Activated naive CD8-positive, alpha-beta T cell treated with anti-CD3 and anti-CD28 coated beads for 36 hours (primary cell): Measurements from ENCODE around the gene IP6K2. TPM values are rescaled to one million over a fixed set of nuclear protein-coding genes. Genes with fewer than 3 reads are reported as not detected.

Experiments used
- DNase-seq: peaks from one replicate; pipeline ENCODE4 v3.0.0; 2021
- H3K27ac Mint-ChIP-seq: one replicate; pipeline ENCODE4 v1.8.0; 2022; ENCODE audit warnings: mild to moderate bottlenecking, moderate library complexity, mixed read lengths
- H3K27me3 Mint-ChIP-seq: one replicate; pipeline ENCODE4 v1.8.0; 2022; ENCODE audit warnings: mild to moderate bottlenecking, mixed read lengths
- H3K36me3 Mint-ChIP-seq: one replicate; pipeline ENCODE4 v1.8.0; 2021; ENCODE audit warnings: mild to moderate bottlenecking, mixed read lengths
- H3K4me1 Mint-ChIP-seq: one replicate; pipeline ENCODE4 v1.8.0; 2021; ENCODE audit warnings: mixed read lengths
- H3K4me3 Mint-ChIP-seq: one replicate; pipeline ENCODE4 v1.8.0; 2022; ENCODE audit warnings: mild to moderate bottlenecking, moderate library complexity, mixed read lengths
- H3K9me3 Mint-ChIP-seq: one replicate; pipeline ENCODE4 v1.8.0; 2022; ENCODE audit warnings: mixed read lengths
- total RNA-seq, 2 experiments: library from RNA; stranded (reverse); gene quantifications; one replicate each; pipeline ENCODE4 v1.2.3, GENCODE V29; 2021

The IP6K2 gene
- total RNA-seq, 2 experiments from 2014 or later, result 42.6 to 49.9 TPM

GRCh38 chr3:48652923-48653715 lies 63.9 kb downstream of the IP6K2 start:
- H3K9me3 Mint-ChIP-seq, result no peaks in the 10 kb centered on the region
- H3K4me3 Mint-ChIP-seq, result no peak overlapping the region
- H3K36me3 Mint-ChIP-seq, result peaks cover 19% of the 10 kb centered on the region
- peaks cover 10% of the 10 kb centered on the region for H3K4me1 Mint-ChIP-seq
- no peaks in the 10 kb centered on the region for H3K27me3 Mint-ChIP-seq
- no peak for DNase-seq
- H3K27ac Mint-ChIP-seq, result no peak overlapping the region

DNA sequence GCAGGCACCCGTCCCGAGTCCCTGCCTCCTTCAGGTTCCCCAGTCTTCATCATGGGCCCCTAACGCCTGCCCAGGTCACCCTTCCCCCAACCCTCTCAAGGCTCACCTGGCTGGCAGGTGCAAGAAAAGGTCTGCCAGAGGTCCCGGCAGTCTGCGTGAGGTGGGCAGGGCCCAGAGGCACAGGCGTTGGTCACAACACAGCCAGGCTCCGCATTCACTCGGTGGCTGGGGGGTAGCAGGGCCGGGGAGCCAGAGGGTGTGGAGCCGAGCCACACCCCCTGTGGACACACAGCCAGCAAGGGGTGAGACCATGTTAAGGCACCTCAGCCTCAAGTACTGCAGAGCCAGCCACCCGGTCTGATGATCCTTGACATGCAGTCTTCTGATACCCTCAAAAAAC lies 65.2 kb downstream of the IP6K2 start:
- H3K4me3 Mint-ChIP-seq, result no peak overlapping the region

DNA sequence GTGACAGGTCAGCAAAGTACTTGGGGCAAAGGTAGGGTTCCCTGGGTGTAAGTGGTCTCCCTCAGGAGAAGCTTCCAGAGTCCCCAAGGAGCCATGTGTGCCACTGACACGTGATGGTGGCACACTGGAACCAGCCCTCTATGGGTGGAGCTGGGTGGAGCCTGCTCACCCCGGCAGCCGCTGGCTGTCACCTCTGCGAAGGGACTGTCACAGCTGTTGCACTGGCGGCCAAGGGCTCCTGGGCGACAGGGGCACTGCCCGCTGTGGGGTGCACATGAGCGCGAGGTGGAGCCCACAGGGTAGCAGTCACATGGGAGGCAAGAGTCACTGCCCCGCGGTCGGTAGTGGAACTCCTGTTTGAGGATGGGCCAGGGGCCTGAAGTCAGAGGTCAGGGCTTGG lies 66.3 kb downstream of the IP6K2 start:
- no peaks in the 10 kb centered on the region for H3K9me3 Mint-ChIP-seq
- H3K27ac Mint-ChIP-seq, result no peak overlapping the region

More for the DNA sequence above, 65.2 kb downstream of the IP6K2 start:
- no peak overlapping the region for H3K27ac Mint-ChIP-seq
- H3K36me3 Mint-ChIP-seq, result peaks cover 16% of the 10 kb centered on the region
- DNase-seq, result no peak
- H3K27me3 Mint-ChIP-seq, result no peaks in the 10 kb centered on the region
- H3K9me3 Mint-ChIP-seq, result no peaks in the 10 kb centered on the region
- H3K4me1 Mint-ChIP-seq, result peaks cover 6% of the 10 kb centered on the region

DNA sequence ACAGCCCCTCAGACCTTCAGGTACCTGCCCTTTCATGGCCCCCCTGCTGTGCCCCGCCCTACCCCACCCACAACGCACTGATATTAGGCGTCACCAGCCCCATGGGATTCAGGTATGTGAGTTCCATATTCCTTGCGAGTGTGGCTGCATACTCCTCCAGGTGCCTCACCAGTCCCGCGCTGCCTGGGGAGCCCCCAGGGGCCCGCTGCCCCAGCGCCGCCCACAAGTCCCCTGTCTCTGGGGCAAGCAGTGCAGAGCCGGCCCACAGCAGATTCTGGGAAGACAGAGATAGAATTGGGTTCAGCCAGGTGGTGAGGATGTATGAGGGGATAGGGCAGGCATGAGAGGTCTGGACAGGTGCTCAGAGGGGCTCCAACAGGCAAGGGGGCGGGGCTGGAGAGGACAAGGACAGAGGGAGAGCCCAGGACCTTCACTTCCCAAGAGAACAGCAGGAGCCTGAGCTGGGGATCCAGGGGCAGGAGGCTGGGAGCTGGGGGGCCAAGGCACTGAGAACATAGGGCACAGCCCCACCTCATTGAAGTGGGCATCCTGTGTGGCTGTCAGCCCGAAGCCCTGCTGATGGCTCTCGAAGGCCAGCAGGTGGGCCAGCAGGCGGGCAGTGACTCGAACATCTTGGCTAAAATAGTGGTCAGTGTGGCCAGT lies 68.7 kb downstream of the IP6K2 start:
- no peak overlapping the region for H3K27ac Mint-ChIP-seq
- no peaks in the 10 kb centered on the region for H3K27me3 Mint-ChIP-seq
- H3K36me3 Mint-ChIP-seq, result peaks cover 4% of the 10 kb centered on the region

More for the DNA sequence above, 66.3 kb downstream of the IP6K2 start:
- H3K4me3 Mint-ChIP-seq, result no peak overlapping the region
- DNase-seq, result no peak
- no peaks in the 10 kb centered on the region for H3K27me3 Mint-ChIP-seq
- H3K4me1 Mint-ChIP-seq, result peaks cover 5% of the 10 kb centered on the region
- H3K36me3 Mint-ChIP-seq, result peaks cover 15% of the 10 kb centered on the region

DNA sequence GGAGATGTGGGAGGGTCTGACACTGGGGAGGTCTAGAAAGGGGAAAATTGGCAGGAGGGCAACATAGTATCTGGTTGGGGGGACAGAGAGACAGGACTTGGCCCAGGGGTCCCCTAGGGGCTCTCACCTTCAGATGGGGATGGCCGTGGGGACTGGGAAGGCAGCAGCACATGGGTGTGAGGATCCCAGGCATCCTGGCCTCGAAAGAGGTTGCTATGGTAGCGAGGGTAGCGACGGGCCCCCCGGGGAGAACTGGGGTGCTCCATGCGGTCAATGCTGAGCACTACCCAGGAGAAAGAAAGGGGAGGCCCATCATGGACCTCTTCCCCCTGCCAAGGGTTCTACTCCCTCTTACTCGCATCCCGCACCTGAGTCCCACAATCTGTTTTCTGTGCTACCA lies 69.3 kb downstream of the IP6K2 start:
- Mint-ChIP-seq H3K36me3 (peaks cover 4% of the 10 kb centered on the region), H3K9me3 (no peaks in the 10 kb centered on the region), H3K4me1 (no peaks in the 10 kb centered on the region), H3K27ac (no peak overlapping the region), H3K4me3 (no peak overlapping the region), H3K27me3 (no peaks in the 10 kb centered on the region)
- no peak for DNase-seq

More for the DNA sequence above, 68.7 kb downstream of the IP6K2 start:
- Mint-ChIP-seq H3K4me1 (no peaks in the 10 kb centered on the region), H3K4me3 (no peak overlapping the region), H3K9me3 (no peaks in the 10 kb centered on the region)
- DNase-seq, result no peak

GRCh38 chr3:48644898-48645760 lies 71.9 kb downstream of the IP6K2 start:
- Mint-ChIP-seq H3K4me1 (no peaks in the 10 kb centered on the region), H3K36me3 (peaks cover 7% of the 10 kb centered on the region), H3K4me3 (no peak overlapping the region), H3K27ac (no peak overlapping the region), H3K9me3 (no peaks in the 10 kb centered on the region), H3K27me3 (no peaks in the 10 kb centered on the region)
- no peak for DNase-seq

GRCh38 chr3:48642605-48643004 lies 74.4 kb downstream of the IP6K2 start:
- H3K9me3 Mint-ChIP-seq, result no peaks in the 10 kb centered on the region
- DNase-seq, result no peak
- H3K27me3 Mint-ChIP-seq, result no peaks in the 10 kb centered on the region
- H3K4me1 Mint-ChIP-seq, result peaks cover 3% of the 10 kb centered on the region
- peaks cover 9% of the 10 kb centered on the region for H3K36me3 Mint-ChIP-seq
- H3K27ac Mint-ChIP-seq, result no peak overlapping the region
- H3K4me3 Mint-ChIP-seq, result no peak overlapping the region

GRCh38 chr3:48641396-48641795 lies 75.6 kb downstream of the IP6K2 start:
- Mint-ChIP-seq H3K4me1 (peaks cover 10% of the 10 kb centered on the region), H3K27me3 (no peaks in the 10 kb centered on the region), H3K4me3 (no peak overlapping the region), H3K36me3 (peaks cover 8% of the 10 kb centered on the region), H3K27ac (no peak overlapping the region), H3K9me3 (no peaks in the 10 kb centered on the region)
- no peak for DNase-seq

GRCh38 chr3:48639944-48640606 lies 76.9 kb downstream of the IP6K2 start:
- H3K4me3 Mint-ChIP-seq, result no peak overlapping the region
- H3K4me1 Mint-ChIP-seq, result peaks cover 17% of the 10 kb centered on the region
- no peaks in the 10 kb centered on the region for H3K9me3 Mint-ChIP-seq
- H3K36me3 Mint-ChIP-seq, result peaks cover 8% of the 10 kb centered on the region
- H3K27me3 Mint-ChIP-seq, result no peaks in the 10 kb centered on the region
- H3K27ac Mint-ChIP-seq, result no peak overlapping the region
- no peak for DNase-seq

Other genes starting within 250 kb of the IP6K2 start
- 10 to 100 TPM; 68.8 to 73.5 TPM for gene SHISA5, start 213.0 kb downstream of the IP6K2 start, total RNA-seq
- 10 to 100 TPM; 33.7 to 36.1 TPM for gene PFKFB4, start 160.4 kb downstream of the IP6K2 start, total RNA-seq
- gene UCN2, start 153.4 kb downstream of the IP6K2 start, total RNA-seq, result not detected
- 1 to 10 TPM; 1.4 to 1.8 TPM for gene COL7A1, start 121.9 kb downstream of the IP6K2 start, total RNA-seq
- gene UQCRC1, start 107.6 kb downstream of the IP6K2 start, total RNA-seq, result 100 to 1,000 TPM; 193 to 209 TPM
- not detected for gene TMEM89, start 95.5 kb downstream of the IP6K2 start, total RNA-seq
- 10 to 100 TPM; 16.6 to 18.4 TPM for gene SLC26A6, start 81.8 kb downstream of the IP6K2 start, total RNA-seq
- gene CELSR3, start 54.3 kb downstream of the IP6K2 start, total RNA-seq, result 10 to 100 TPM; 18.2 to 18.6 TPM
- gene NCKIPSD, start 31.3 kb downstream of the IP6K2 start, total RNA-seq, result 10 to 100 TPM; 43.8 to 43.9 TPM
- gene PRKAR2A, start 130.7 kb upstream of the IP6K2 start, total RNA-seq, result 10 to 100 TPM; 42.8 to 45.2 TPM
- gene SLC25A20, start 181.7 kb upstream of the IP6K2 start, total RNA-seq, result 10 to 100 TPM; 19.2 to 23.9 TPM
- gene ARIH2, start 201.6 kb upstream of the IP6K2 start, total RNA-seq, result 100 to 1,000 TPM; 126 TPM